ENCODE measurements around the gene HTR3E.

HTR3E gene, protein sequence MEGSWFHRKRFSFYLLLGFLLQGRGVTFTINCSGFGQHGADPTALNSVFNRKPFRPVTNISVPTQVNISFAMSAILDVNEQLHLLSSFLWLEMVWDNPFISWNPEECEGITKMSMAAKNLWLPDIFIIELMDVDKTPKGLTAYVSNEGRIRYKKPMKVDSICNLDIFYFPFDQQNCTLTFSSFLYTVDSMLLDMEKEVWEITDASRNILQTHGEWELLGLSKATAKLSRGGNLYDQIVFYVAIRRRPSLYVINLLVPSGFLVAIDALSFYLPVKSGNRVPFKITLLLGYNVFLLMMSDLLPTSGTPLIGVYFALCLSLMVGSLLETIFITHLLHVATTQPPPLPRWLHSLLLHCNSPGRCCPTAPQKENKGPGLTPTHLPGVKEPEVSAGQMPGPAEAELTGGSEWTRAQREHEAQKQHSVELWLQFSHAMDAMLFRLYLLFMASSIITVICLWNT

DNA sequence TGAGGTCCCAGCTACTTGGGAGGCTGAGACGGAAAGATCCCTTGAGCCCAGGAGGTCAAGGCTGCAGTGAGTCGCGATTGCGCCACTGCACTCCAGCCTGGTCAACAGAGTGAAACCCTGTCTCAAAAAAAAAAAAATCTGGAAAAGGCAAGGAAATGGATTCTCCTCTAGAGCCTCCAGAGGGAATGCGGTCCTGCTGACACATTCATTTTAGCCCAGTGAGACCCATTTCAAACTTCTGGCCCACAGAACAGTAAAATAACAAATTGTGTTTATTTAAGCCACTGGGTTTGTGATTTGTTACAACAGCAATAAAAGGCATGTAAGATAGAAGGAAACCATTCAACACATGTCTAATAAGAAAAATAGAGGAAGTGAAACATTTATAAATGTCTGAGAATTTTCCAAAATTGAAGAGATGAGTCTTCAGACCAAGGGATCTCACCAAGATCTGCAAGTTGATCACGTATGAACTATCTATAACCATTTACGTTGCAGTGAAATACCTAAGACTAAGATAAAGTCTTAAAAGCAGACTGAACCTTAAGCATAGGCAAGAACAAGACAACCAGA, at the start of gene HTR3E:
TSS of gene HTR3E (plus strand) at position 254 of the 573 bp plus-strand sequence. CDS start 466 bp downstream, outside the sequence.
- no peak within 1 kb of the TSS for H3K4me3 ChIP-seq (ENCODE audit: low read depth, low read length)
- no peak for DNase-seq (ENCODE audit: low read depth)
- TF ChIP-seq, protein P1, sequence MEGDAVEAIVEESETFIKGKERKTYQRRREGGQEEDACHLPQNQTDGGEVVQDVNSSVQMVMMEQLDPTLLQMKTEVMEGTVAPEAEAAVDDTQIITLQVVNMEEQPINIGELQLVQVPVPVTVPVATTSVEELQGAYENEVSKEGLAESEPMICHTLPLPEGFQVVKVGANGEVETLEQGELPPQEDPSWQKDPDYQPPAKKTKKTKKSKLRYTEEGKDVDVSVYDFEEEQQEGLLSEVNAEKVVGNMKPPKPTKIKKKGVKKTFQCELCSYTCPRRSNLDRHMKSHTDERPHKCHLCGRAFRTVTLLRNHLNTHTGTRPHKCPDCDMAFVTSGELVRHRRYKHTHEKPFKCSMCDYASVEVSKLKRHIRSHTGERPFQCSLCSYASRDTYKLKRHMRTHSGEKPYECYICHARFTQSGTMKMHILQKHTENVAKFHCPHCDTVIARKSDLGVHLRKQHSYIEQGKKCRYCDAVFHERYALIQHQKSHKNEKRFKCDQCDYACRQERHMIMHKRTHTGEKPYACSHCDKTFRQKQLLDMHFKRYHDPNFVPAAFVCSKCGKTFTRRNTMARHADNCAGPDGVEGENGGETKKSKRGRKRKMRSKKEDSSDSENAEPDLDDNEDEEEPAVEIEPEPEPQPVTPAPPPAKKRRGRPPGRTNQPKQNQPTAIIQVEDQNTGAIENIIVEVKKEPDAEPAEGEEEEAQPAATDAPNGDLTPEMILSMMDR (IDR thresholded peaks at IDR 0.05; ENCODE audit: control insufficient read depth, extremely low read depth, insufficient read depth): no peak

DNA sequence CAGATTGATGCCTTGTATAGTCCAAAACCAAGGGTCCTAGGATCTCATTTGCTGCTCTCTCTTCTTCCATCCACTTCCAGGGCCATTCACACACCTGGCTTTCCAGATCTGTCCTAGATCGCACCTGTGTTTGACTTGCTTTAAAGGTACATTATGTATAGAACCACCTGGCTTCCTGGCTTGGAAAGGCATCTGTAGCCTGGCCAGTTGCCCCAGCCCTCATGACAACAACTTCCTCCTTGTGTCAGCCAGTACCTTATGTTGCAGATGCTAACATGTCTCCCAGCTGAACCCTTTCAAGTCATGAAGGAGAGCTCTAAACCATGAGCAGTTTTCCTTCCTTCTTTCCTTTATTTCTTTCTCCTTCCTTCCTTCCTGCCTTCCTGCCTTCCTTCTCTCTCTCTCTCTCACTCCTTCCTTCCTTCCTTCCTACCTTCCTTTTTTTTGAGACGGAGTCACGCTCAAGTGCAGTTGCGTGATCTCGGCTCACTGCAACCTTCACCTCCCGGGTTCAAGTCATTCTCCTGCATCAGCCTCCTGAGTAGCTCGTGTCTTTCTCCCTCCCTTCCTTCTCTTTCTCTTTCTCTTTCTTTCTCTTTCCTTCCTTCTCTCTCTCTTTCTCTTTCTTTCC, 46.5 kb upstream of the HTR3E start:
- TF ChIP-seq, protein P1 (IDR thresholded peaks at IDR 0.05; ENCODE audit: control insufficient read depth, extremely low read depth, insufficient read depth): no peak
- DNase-seq (ENCODE audit: low read depth): peak; percentile 93

DNA sequence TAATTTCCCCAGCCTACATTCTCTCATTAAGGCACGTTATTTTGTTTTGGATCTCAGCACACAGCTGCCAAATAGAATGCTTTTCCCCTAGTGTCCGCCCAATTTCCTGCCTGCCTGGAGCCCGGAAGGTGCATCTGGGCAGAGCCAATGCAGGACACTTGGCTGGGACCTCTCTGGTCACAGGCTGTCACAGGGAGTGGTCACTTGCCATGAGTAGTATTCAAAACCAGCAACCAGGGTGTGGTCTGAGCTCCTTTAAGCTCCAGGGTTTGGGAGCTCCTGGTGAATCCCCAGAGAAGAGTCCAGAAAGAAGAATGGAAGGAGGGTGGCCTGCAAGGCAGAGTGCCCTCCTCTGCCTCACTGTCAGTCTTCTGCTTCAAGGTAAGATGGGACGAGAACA, 44.1 kb upstream of the HTR3E start, which contains the start of gene HTR3C:
TSS of gene HTR3C (plus strand) at position 281 of the 400 bp plus-strand sequence. CDS start at position 315, 34 bp downstream.
- DNase-seq (ENCODE audit: low read depth): no peak
- H3K4me3 ChIP-seq (ENCODE audit: low read depth, low read length): no peak within 1 kb of the TSS
- TF ChIP-seq, protein P1 (IDR thresholded peaks at IDR 0.05; ENCODE audit: control insufficient read depth, extremely low read depth, insufficient read depth): no peak

More for the DNA sequence above, 46.5 kb upstream of the HTR3E start:
- no peak overlapping the region for H3K4me3 ChIP-seq (ENCODE audit: low read depth, low read length)

DNA sequence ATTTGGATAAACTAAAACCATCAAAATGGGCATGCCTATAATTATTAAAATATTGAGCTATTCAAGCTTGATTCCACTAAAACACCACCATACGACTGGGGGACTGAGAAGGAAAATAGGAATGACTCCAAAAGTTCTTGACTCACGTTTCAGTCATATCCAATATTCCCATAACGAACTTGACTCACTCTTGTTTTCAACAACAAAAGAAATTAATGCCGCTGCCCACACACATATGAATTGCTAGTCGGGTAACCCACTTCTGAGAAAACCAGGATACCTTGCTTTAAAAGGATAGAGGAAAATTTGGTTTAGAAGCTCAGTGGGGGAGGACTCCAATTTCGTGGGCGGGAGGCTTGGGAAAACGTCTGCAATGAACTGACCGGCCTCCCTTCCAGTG, 38.8 kb upstream of the HTR3E start:
- H3K4me3 ChIP-seq (ENCODE audit: low read depth, low read length): no peak overlapping the region
- TF ChIP-seq, protein P1 (IDR thresholded peaks at IDR 0.05; ENCODE audit: control insufficient read depth, extremely low read depth, insufficient read depth): no peak
- no peak for DNase-seq (ENCODE audit: low read depth)

DNA sequence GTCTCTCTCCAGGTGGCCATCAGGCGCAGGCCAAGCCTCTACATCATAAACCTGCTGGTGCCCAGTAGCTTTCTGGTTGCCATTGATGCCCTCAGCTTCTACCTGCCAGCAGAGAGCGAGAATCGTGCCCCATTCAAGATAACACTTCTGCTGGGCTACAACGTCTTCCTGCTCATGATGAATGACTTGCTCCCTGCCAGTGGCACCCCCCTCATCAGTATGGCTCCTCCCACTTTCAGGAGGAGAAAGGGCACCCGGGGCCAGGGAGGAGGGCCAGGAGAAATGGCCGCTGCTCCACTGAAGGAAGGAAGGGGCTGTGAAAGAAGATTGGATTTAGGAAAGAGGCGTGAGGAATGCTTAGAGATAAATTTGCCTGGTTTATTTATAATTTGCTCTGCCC, 37.4 kb upstream of the HTR3E start:
- DNase-seq (ENCODE audit: low read depth): no peak
- H3K4me3 ChIP-seq (ENCODE audit: low read depth, low read length): no peak overlapping the region
- TF ChIP-seq, protein P1 (IDR thresholded peaks at IDR 0.05; ENCODE audit: control insufficient read depth, extremely low read depth, insufficient read depth): no peak

DNA sequence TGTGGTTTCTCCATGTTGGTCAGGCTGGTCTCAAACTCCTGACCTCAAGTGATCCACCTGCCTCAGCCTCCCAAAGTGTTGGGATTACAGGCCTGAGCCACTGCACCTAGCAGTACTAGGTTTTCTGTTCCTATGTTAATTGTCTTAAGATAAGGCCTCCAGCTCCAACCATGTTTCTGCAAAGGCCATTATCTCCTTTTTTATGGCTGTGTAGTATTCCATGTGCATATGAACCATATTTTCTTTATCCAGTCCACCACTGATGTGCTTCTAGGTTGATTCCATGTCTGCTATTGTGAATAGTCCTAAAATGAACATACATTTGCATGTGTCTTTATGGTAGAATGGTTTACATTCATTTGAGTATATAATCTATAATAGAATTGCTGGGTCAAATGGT, 34.2 kb upstream of the HTR3E start:
- TF ChIP-seq, protein P1 (IDR thresholded peaks at IDR 0.05; ENCODE audit: control insufficient read depth, extremely low read depth, insufficient read depth): no peak
- DNase-seq (ENCODE audit: low read depth): no peak
- H3K4me3 ChIP-seq (ENCODE audit: low read depth, low read length): no peak overlapping the region

All from LNCaP clone FGC (cell line).